Stimulated activated CD4-positive, alpha-beta T cell treated with anti-CD3 and anti-CD28 coated beads, Interleukin-12 subunit alpha, Interleukin-12 subunit beta, amount 100 ng/mL, for 48 hours (primary cell): Measurements from ENCODE around the gene CUTA.
"Not testable (repeated sequence)": the region's sequence is repeated elsewhere in the genome, so short reads cannot be mapped to it uniquely, and the experiment has no call there.

Experiments
- DNase-seq, 3 donors: peaks; one replicate each; pipeline ENCODE4 v3.0.0-alpha.2; 2020; ENCODE audit warnings: low read depth in 2 of 3, low spot score in 1 of 3

The CUTA gene

GRCh38 chr6:33407132-33407718, 10.7 kb downstream of the CUTA start:
- DNase-seq = no peak

- DNase-seq = no peak
Measured at GRCh38 chr6:33406126-33406525, 11.8 kb downstream of the CUTA start.

- no peak for DNase-seq
Measured at GRCh38 chr6:33405386-33405940, 12.4 kb downstream of the CUTA start.

GRCh38 chr6:33404884-33405283, 13.0 kb downstream of the CUTA start:
- DNase-seq = no peak

GRCh38 chr6:33399881-33400280, 18.0 kb downstream of the CUTA start:
- not testable (repeated sequence) for DNase-seq

GRCh38 chr6:33398601-33399000, 19.3 kb downstream of the CUTA start:
- DNase-seq = not testable (repeated sequence)

- DNase-seq = no peak
Measured at GRCh38 chr6:33397541-33397940, 20.4 kb downstream of the CUTA start.

GRCh38 chr6:33392979-33393378, 24.9 kb downstream of the CUTA start:
- no peak for DNase-seq

- no peak for DNase-seq
Measured at GRCh38 chr6:33392595-33392948, 25.3 kb downstream of the CUTA start.

- DNase-seq = peak; percentile 47 to 63 (median 48)
Measured at GRCh38 chr6:33391922-33392594, 25.8 kb downstream of the CUTA start.

- peak; percentile 99 for DNase-seq
Measured at GRCh38 chr6:33391278-33391921, 26.5 kb downstream of the CUTA start, which contains the start of gene KIFC1. Gene KIFC1, plus strand, starts transcription at chr6:33391823. Its CDS starts 163 bp downstream, at chr6:33391986.

- no peak for DNase-seq
Measured at GRCh38 chr6:33390767-33391277, 27.1 kb downstream of the CUTA start.

GRCh38 chr6:33390173-33390572, 27.7 kb downstream of the CUTA start:
- no peak for DNase-seq

- no peak for DNase-seq
Measured at GRCh38 chr6:33384581-33385020, 33.3 kb downstream of the CUTA start.

- DNase-seq = no peak
Measured at GRCh38 chr6:33383427-33384185, 34.3 kb downstream of the CUTA start.

GRCh38 chr6:33380272-33380981, 37.5 kb downstream of the CUTA start:
- DNase-seq = no peak

- DNase-seq = not testable (repeated sequence)
Measured at GRCh38 chr6:33379184-33379583, 38.7 kb downstream of the CUTA start.

- no peak for DNase-seq
Measured at GRCh38 chr6:33377171-33377570, 40.7 kb downstream of the CUTA start.

GRCh38 chr6:33375143-33375671, 42.7 kb downstream of the CUTA start:
- DNase-seq = no peak
